H1 (cell line): ENCODE results near the gene RNF130. TPM values are rescaled to one million over a fixed set of nuclear protein-coding genes. Genes with fewer than 3 reads are reported as not detected.

Experiments used
- CTCF ChIA-PET: fragments of 300-600 bp; sonication (Branson Sonifier 250); formaldehyde crosslinking; loops from one replicate; lab custom pipeline; 2021; ENCODE audit not compliant: partially characterized antibody; lab: Charles Lee
- POLR2A ChIA-PET: fragments of 300-600 bp; sonication (Branson Sonifier 250); formaldehyde crosslinking; loops from one replicate; lab custom pipeline; 2021; ENCODE audit warnings: inconsistent platforms; ENCODE audit not compliant: partially characterized antibody; lab: Charles Lee
- DNase-seq, 2 experiments: peaks; one replicate each; pipeline versions ENCODE4 v3.0.0 to v3.0.0-alpha.2; 2010 to 2022; ENCODE audit warnings: low spot score in 2 of 2, low read depth in 1 of 2, mixed read lengths in 1 of 2
- FAIRE-seq: peaks from 2 replicates; lab custom pipeline; 2011; peaks lifted over from hg19 to GRCh38; lab: Jason Lieb, UNC
- H2AFZ ChIP-seq: 2 replicates; pipeline ENCODE4 v1.8.1; 2012; ENCODE audit warnings: low read length, inconsistent platforms
- H2AK5ac ChIP-seq: 2 replicates; pipeline ENCODE4 v1.6.1; 2013; ENCODE audit warnings: low read depth, low read length
- H2BK120ac ChIP-seq: replicated peaks from 2 replicates; pipeline ENCODE3; 2013; ENCODE audit warnings: low read depth, low read length, inconsistent platforms
- H2BK12ac ChIP-seq: 2 replicates; pipeline ENCODE4 v1.6.1; 2013; ENCODE audit warnings: low read depth, low read length
- H2BK15ac ChIP-seq: 2 replicates; pipeline ENCODE4 v1.6.1; 2013; ENCODE audit warnings: low read length
- H2BK20ac ChIP-seq: 2 replicates; pipeline ENCODE4 v1.6.1; 2013; ENCODE audit warnings: low read length
- H2BK5ac ChIP-seq: 2 replicates; pipeline ENCODE4 v1.6.1; 2013; ENCODE audit warnings: low read depth, low read length
- H3K14ac ChIP-seq: 2 replicates; pipeline ENCODE4 v1.6.1; 2013; ENCODE audit warnings: inconsistent platforms; ENCODE audit not compliant: insufficient read length
- H3K18ac ChIP-seq: 2 replicates; pipeline ENCODE4 v1.6.1; 2013; ENCODE audit warnings: low read length; ENCODE audit errors: extremely low read depth
- H3K23ac ChIP-seq: 2 replicates; pipeline ENCODE4 v1.6.1; 2013; ENCODE audit warnings: inconsistent platforms; ENCODE audit not compliant: insufficient read length
- H3K23me2 ChIP-seq: 2 replicates; pipeline ENCODE4 v1.6.1; 2013; ENCODE audit warnings: low read depth, low read length
- H3K27ac ChIP-seq: 2 replicates; pipeline ENCODE4 v1.6.1; 2011; ENCODE audit warnings: low read depth, low read length, inconsistent platforms
- H3K27me3 ChIP-seq, 4 experiments: replicated peaks in 1 of 4; 1 replicate in 1 of 4; 2 replicates in 3 of 4; pipeline versions ENCODE4 v1.6.1 to v1.8.1; 2011 to 2013; ENCODE audit warnings: low read length in 3 of 4, mild to moderate bottlenecking in 3 of 4, inconsistent platforms in 2 of 4, mixed read lengths in 2 of 4, moderate library complexity in 1 of 4; ENCODE audit not compliant: control insufficient read depth in 3 of 4, insufficient read depth in 3 of 4; ENCODE audit errors: extremely low read depth in 1 of 4
- H3K36me3 ChIP-seq, 4 experiments: 2 replicates each; pipeline versions ENCODE4 v1.6.1 to v1.8.1; 2011 to 2013; ENCODE audit warnings: mild to moderate bottlenecking in 4 of 4, low read length in 3 of 4, moderate library complexity in 2 of 4, control low read depth in 1 of 4, inconsistent platforms in 1 of 4; ENCODE audit not compliant: insufficient read depth in 4 of 4, control insufficient read depth in 2 of 4
- H3K4ac ChIP-seq: replicated peaks from 2 replicates; pipeline ENCODE3; 2013; ENCODE audit warnings: low read length, low read depth, mixed read lengths, inconsistent platforms; ENCODE audit not compliant: insufficient read length
- H3K4me1 ChIP-seq, 4 experiments: replicated peaks in 1 of 4; 1 replicate in 1 of 4; 2 replicates in 3 of 4; pipeline versions ENCODE4 v1.6.1 to v1.8.1; 2011 to 2013; ENCODE audit warnings: low read length in 3 of 4, inconsistent platforms in 2 of 4, mixed read lengths in 1 of 4; ENCODE audit not compliant: insufficient read depth in 4 of 4, control insufficient read depth in 3 of 4
- H3K4me2 ChIP-seq, 2 experiments: 2 replicates each; pipeline versions ENCODE4 v1.6.1 to v1.8.1; 2011 to 2013; ENCODE audit warnings: low read depth in 2 of 2, low read length in 2 of 2, control low read depth in 1 of 2, inconsistent platforms in 1 of 2, mild to moderate bottlenecking in 1 of 2; ENCODE audit not compliant: insufficient read depth in 1 of 2
- H3K4me3 ChIP-seq, 4 experiments: fragments of 200-600, 300-600 bp in 1 of 4; sonication (generic), shearing (Covaris generic), sonication (Bioruptor Twin) in 1 of 4; 2 replicates each; pipeline versions ENCODE4 v1.5.1 to v1.8.1; 2011 to 2016; ENCODE audit warnings: low read length in 4 of 4, low read depth in 3 of 4, control low read depth in 2 of 4, inconsistent platforms in 2 of 4, mild to moderate bottlenecking in 2 of 4, mixed read lengths in 1 of 4, moderate library complexity in 1 of 4; ENCODE audit not compliant: insufficient read depth in 2 of 4; ENCODE audit errors: extremely low read depth in 1 of 4
- H3K56ac ChIP-seq: replicated peaks from 2 replicates; pipeline ENCODE3; 2013; ENCODE audit warnings: low read depth, mild to moderate bottlenecking, mixed read lengths, low read length, inconsistent platforms; ENCODE audit not compliant: insufficient read length
- H3K79me1 ChIP-seq: 2 replicates; pipeline ENCODE4 v1.6.1; 2013; ENCODE audit warnings: low read depth, low read length, control low read depth
- H3K79me2 ChIP-seq, 2 experiments: 2 replicates each; pipeline versions ENCODE4 v1.6.1 to v1.8.1; 2012 to 2013; ENCODE audit warnings: low read length in 2 of 2, mild to moderate bottlenecking in 2 of 2, inconsistent platforms in 1 of 2; ENCODE audit not compliant: insufficient read depth in 2 of 2, control insufficient read depth in 1 of 2
- H3K9ac ChIP-seq, 4 experiments: replicated peaks in 1 of 4; 1 replicate in 1 of 4; 2 replicates in 3 of 4; pipeline versions ENCODE4 v1.6.1 to v1.8.1; 2011 to 2013; ENCODE audit warnings: low read depth in 3 of 4, low read length in 3 of 4, control low read depth in 2 of 4, mild to moderate bottlenecking in 2 of 4, moderate library complexity in 2 of 4, inconsistent platforms in 1 of 4; ENCODE audit errors: extremely low read depth in 1 of 4
- H3K9me3 ChIP-seq, 2 experiments: 2 replicates each; pipeline versions ENCODE4 v1.6.1 to v1.8.1; 2012 to 2013; ENCODE audit warnings: mild to moderate bottlenecking in 2 of 2, moderate library complexity in 2 of 2, control low read depth in 1 of 2, inconsistent platforms in 1 of 2, low read depth in 1 of 2, low read length in 1 of 2, mixed read lengths in 1 of 2; ENCODE audit not compliant: insufficient read depth in 2 of 2
- H4K20me1 ChIP-seq, 2 experiments: replicated peaks in 1 of 2; 2 replicates each; pipeline versions ENCODE3 to v1.8.1; 2011 to 2013; ENCODE audit warnings: inconsistent platforms in 2 of 2, low read length in 2 of 2, mild to moderate bottlenecking in 1 of 2; ENCODE audit not compliant: insufficient read depth in 2 of 2, control insufficient read depth in 1 of 2
- H4K5ac ChIP-seq: 2 replicates; pipeline ENCODE4 v1.6.1; 2013; ENCODE audit warnings: low read length, low read depth, mixed read lengths, inconsistent platforms; ENCODE audit not compliant: insufficient read length
- H4K8ac ChIP-seq: 2 replicates; pipeline ENCODE4 v1.8.0; 2013; ENCODE audit warnings: mild to moderate bottlenecking, moderate library complexity, low read length, inconsistent platforms; ENCODE audit not compliant: insufficient read depth; ENCODE audit errors: extremely low read depth
- H4K91ac ChIP-seq: replicated peaks from 2 replicates; pipeline ENCODE3; 2013; ENCODE audit warnings: low read length, mixed read lengths, inconsistent platforms; ENCODE audit not compliant: insufficient read length
- BCL11A ChIP-seq, 2 experiments: IDR thresholded peaks; one replicate each; pipeline ENCODE4 v1.6.1; 2011; ENCODE audit warnings: low read depth in 2 of 2, low read length in 2 of 2, mild to moderate bottlenecking in 2 of 2
- WGBS, 2 experiments: shearing (Covaris generic) in 1 of 2; methylation state at CpG; one replicate each; pipeline versions ENCODE4 v1.1.6 to v1.1.7; 2013 to 2015; ENCODE audit warnings: low lambda C conversion rate in 2 of 2, mixed read lengths in 2 of 2, inconsistent platforms in 1 of 2, low coverage in 1 of 2, missing lambda C conversion rate in 1 of 2; ENCODE audit not compliant: insufficient replicate concordance in 2 of 2, insufficient coverage in 1 of 2, insufficient read length in 1 of 2; ENCODE audit errors: extremely low coverage in 1 of 2, missing lambda C conversion rate in 1 of 2; 5-methylcytosine and 5-hydroxymethylcytosine counted together
- polyA plus RNA-seq, 7 experiments: library from polyadenylated mRNA; depleted of rRNA in 3 of 7; stranded (reverse) in 5 of 7; unstranded in 2 of 7; fragments of >200 nt in 5 of 7; fragments of 200-250 nt in 2 of 7; gene quantifications; 1 replicate in 5 of 7; 2 replicates in 1 of 7; 4 replicates in 1 of 7; pipeline versions ENCODE4 v1.2.1 to v1.2.3, GENCODE V29; 2011 to 2013; ENCODE audit warnings: missing spikeins in 2 of 7, mixed read lengths in 2 of 7
- total RNA-seq: library from RNA; stranded (reverse); fragmentation: NEBNext Ultra II Directional; extraction: Animal tissue kit (Norgen Biotek cat#: 25700); gene quantifications from 2 replicates; pipeline ENCODE4 v1.2.1, GENCODE V29; 2021

RNF130 gene
- total and polyA plus RNA-seq, 2 of the 8 experiments (the other 6 are each of a cell fraction or from before 2014, with no cell fraction given): 65.1 to 70.0 TPM

DNA sequence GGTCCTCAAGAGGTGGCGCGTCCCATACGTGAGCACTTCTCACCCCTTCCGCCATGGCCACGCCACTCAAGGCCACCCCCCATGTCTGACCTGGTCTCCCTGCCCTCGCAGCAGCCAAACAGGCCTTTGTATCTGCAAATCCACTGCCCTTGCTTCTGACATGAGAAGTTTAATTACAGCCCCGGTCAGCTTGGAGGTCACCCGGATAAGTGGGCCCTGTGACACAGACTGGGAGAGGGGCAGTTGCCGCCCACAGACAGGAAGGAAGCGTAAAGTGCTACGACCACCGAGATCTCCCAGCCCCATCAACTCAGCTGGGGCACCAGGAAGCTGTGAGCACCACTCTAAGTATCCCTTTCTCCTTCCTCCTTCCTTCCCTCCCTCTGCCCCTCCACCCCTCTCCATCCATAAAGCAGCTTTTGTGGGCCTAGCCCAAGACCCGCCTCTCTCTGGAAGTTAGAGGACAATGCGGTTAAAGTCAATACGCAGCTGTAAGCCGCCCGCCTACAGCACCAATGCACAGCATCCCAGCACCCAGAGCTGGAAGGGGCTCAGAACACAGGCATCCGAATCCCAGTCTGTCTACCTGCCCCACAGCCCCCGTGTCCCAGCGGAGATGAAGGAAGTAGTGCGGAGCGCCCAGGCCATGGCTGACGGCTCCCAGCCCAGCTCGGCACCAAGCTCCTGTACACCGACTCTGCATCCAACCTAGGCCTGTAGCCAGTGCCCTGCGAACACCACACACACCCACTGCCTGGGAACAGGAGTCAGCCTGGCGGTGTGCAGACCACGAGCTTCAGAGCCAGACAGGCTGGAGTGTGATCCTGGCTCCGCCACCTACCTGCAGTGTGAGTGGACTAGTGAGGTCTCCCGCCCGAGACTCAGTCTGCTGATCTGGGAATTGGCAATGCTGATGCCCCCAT lies 44.8 kb upstream of the RNF130 start:
- TF ChIP-seq BCL11A (IDR thresholded peaks at IDR 0.05; ENCODE audit: low read depth in 2 of 2, low read length in 2 of 2): no peak
- TF ChIP-seq, all 59 proteins: peak for 0
- H3K9me3 ChIP-seq: no peaks in the 10 kb centered on the region
- H4K8ac ChIP-seq: no peak overlapping the region; the same call in 1 of the 2 replicates
- no peak overlapping the region for H4K5ac ChIP-seq
- H3K79me1 ChIP-seq: no peaks in the 10 kb centered on the region
- no peak overlapping the region for H3K27ac ChIP-seq
- peaks cover 0 to 2% (median 0%) of the 10 kb centered on the region in 4 experiments; a peak in 3 of 7 replicates for H3K4me1 ChIP-seq
- H4K91ac ChIP-seq: no peak overlapping the region
- no peak overlapping the region for H3K9ac ChIP-seq
- no peak overlapping the region for H3K56ac ChIP-seq
- 88% methylated on average over 28 of the region's 31 CpGs; no CpG with 5 or more reads in 1 of the 2 experiments for WGBS, 2 experiments
- no peak overlapping the region; the same call in 1 of the 2 replicates for H2AFZ ChIP-seq
- H2BK20ac ChIP-seq: no peak overlapping the region
- H2BK5ac ChIP-seq: no peak overlapping the region
- no peak overlapping the region for H3K18ac ChIP-seq
- no peak overlapping the region for H2BK120ac ChIP-seq
- no peak overlapping the region for H3K23ac ChIP-seq
- DNase-seq: peak in 1 of 2 experiments; percentile 43
- H3K23me2 ChIP-seq: no peaks in the 10 kb centered on the region
- no peak overlapping the region for H2AK5ac ChIP-seq
- H3K4me2 ChIP-seq: no peak overlapping the region
- ChIA-PET CTCF (interaction anchor here (0.6 to 2.1 kb wide), 11 partner anchors 9 to 355 kb away, joined by 3 to 10 read pairs (median 3); no protein-coding TSS in a partner anchor), POLR2A (no interaction called here)
- FAIRE-seq: no peak
- peaks cover 0 to 4% of the 10 kb centered on the region in 2 experiments for H4K20me1 ChIP-seq
- no peak overlapping the region for H2BK15ac ChIP-seq
- H3K79me2 ChIP-seq: no peaks in the 10 kb centered on the region
- no peak overlapping the region for H3K4me3 ChIP-seq
- no peak overlapping the region for H2BK12ac ChIP-seq
- H3K4ac ChIP-seq: no peak overlapping the region
- no peaks in the 10 kb centered on the region for H3K27me3 ChIP-seq
- H3K36me3 ChIP-seq: no peaks in the 10 kb centered on the region
- no peak overlapping the region for H3K14ac ChIP-seq
